AG20443 (cell line): Measurements from ENCODE around the gene GMNC.
A peak's percentile ranks its signal among the peaks of the same experiment; 100 is the strongest.
"Not testable (repeated sequence)": the region's sequence is repeated elsewhere in the genome, so short reads cannot be mapped to it uniquely, and the experiment has no call there.

Experiments
- DNase-seq: peaks from one replicate; pipeline ENCODE4 v3.0.0; 2012; ENCODE audit warnings: low spot score, mixed read lengths

GMNC gene

GRCh38 chr3:190862209-190863118, at the start of gene GMNC:
Gene GMNC (minus strand): TSS chr3:190862694. CDS start chr3:190862615, 79 bp downstream.
- DNase-seq = peak; percentile 88

GRCh38 chr3:190911382-190911781, 48.9 kb upstream of the GMNC start:
- no peak for DNase-seq

GRCh38 chr3:190909908-190910307, 47.4 kb upstream of the GMNC start:
- no peak for DNase-seq

GRCh38 chr3:190903156-190903555, 40.7 kb upstream of the GMNC start:
- no peak for DNase-seq

- DNase-seq = no peak
These were observed 39.8 kb upstream of the GMNC start for GRCh38 chr3:190902292-190902691.

GRCh38 chr3:190892395-190892902, 30.0 kb upstream of the GMNC start:
- DNase-seq = no peak

- no peak for DNase-seq
These were observed 24.5 kb upstream of the GMNC start for GRCh38 chr3:190886945-190887344.

GRCh38 chr3:190883973-190884832, 21.7 kb upstream of the GMNC start:
- DNase-seq = peak; percentile 48

- DNase-seq = no peak
These were observed 20.6 kb upstream of the GMNC start for GRCh38 chr3:190883141-190883540.

- no peak for DNase-seq
These were observed 15.4 kb upstream of the GMNC start for GRCh38 chr3:190877925-190878324.

GRCh38 chr3:190876433-190876832, 13.9 kb upstream of the GMNC start:
- not testable (repeated sequence) for DNase-seq

GRCh38 chr3:190875061-190875460, 12.6 kb upstream of the GMNC start:
- DNase-seq = not testable (repeated sequence)

- no peak for DNase-seq
These were observed 7.6 kb upstream of the GMNC start for GRCh38 chr3:190870127-190870526.

GRCh38 chr3:190867071-190867470, 4.6 kb upstream of the GMNC start:
- no peak for DNase-seq

GRCh38 chr3:190865828-190866227, 3.3 kb upstream of the GMNC start:
- DNase-seq = no peak

- no peak for DNase-seq
These were observed 2.9 kb upstream of the GMNC start for GRCh38 chr3:190865419-190865818.

GRCh38 chr3:190864002-190864401, 1.5 kb upstream of the GMNC start:
- no peak for DNase-seq

- no peak for DNase-seq
These were observed 598 bp upstream of the GMNC start for GRCh38 chr3:190863119-190863465.

GRCh38 chr3:190860521-190860920, 2.0 kb downstream of the GMNC start:
- DNase-seq = no peak

- no peak for DNase-seq
These were observed 7.3 kb downstream of the GMNC start for GRCh38 chr3:190855151-190855550.

- DNase-seq = no peak
These were observed 8.4 kb downstream of the GMNC start for GRCh38 chr3:190854062-190854461.

- DNase-seq = no peak
These were observed 9.0 kb downstream of the GMNC start for GRCh38 chr3:190853464-190853863.

GRCh38 chr3:190849607-190850006, 12.9 kb downstream of the GMNC start:
- DNase-seq = no peak
